Femur (tissue), 1 donor: ENCODE measurements around the gene UNC45A.
A peak's percentile ranks its signal among the peaks of the same experiment; 100 is the strongest.

Source experiments
- DNase-seq: peaks from one replicate; pipeline ENCODE4 v3.0.0-alpha.2; 2017

UNC45A gene

DNA sequence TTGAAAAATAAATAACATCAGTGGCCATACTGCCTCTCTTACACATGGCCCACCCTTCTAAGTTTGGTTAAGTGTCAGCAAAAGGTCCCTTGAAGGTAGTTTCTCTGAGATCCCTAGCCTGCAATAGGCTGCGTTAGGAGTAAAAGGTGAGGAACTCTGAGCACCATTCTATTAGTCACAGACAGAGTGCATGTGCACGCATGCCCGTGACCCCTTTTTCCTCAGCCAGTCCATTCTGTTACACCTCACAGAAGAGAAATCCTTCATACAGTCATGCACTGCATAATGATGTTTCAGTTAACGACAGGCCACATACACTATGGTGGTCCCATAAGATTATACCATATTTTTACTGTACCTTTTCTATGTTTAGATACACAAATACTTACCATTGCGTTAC lies 32.1 kb downstream of the UNC45A start:
- no peak for DNase-seq

DNA sequence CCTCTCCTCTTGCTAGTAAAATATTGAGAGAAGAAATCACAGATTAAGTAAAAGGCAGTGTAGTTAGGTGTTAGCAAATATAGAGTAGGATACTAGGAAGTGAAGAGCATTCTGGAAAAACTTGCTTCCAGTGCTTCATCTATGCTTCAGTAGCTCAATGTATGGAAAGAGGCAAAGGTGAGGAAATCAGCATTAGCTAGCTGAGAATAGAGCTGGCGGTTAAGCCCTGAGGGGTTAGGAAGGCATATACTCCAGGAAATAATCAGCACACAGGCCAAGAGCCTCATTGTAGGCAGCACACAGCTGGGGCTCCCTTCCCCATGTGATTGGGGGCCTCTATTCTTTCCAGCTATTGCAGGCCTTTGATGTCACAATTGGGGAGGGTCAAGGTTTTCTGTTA lies 33.3 kb downstream of the UNC45A start:
- no peak for DNase-seq

DNA sequence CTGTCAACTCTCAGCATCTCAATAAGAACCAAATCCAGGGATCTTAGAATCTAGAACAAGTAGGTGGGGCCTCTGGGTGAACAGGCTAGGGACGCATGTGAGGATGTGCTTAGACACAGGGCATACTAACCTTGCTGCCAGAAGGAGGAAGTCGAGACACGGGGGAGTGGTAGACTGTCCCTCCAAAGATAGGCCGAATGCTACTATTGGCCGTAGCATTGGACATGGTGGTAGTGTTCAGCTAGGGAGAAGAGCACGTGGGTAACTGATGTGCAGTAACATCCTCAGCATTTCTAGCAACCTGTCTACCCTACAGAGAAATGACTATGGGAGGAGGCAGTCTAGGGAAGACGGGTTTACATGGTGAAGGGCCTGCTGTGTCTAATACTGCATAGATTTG lies 35.2 kb downstream of the UNC45A start:
- DNase-seq: no peak

- no peak for DNase-seq
Observed at GRCh38 chr15:90972133-90972532, 37.0 kb downstream of the UNC45A start.

- DNase-seq: no peak
Observed at GRCh38 chr15:90974216-90974615, 39.1 kb downstream of the UNC45A start.

DNA sequence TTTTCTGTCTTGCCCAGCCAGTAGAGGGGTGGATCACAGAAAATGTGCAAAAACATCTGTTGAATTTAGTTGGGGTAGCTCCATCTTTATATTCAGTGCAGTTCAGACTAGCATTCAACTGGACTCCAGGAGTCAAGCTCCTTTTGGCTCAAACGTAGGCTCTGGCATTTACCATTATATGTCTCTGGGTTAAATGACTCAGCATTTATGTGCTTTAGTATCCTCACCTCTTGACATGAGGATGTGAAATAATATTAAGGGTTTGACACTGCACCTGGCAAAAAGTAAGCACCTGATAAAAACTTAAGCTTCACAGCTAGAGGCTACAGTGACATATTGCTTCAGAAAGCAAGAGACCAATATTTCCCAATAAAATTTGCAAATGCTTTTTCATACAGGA lies 44.5 kb downstream of the UNC45A start:
- DNase-seq: no peak

DNA sequence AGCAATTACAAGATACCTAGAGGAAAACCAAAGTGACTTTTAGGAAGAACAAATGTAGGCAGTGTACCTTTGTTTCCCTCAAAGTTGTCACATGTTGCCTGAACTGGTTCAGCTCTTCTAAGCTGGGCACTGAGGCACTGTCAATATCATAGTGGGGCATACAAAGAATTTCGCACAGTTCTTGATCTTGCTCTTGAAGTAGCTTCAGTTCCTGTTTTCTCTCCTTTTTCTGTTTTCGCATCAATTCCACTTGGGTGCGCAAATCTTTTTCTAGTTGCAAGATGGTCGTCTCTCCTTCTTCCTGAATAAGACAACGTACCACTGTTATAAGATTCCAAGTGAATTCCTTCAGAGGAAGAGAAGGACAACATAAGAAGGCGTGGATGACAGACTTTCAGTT lies 46.6 kb downstream of the UNC45A start:
- no peak for DNase-seq

- DNase-seq: no peak
Observed at GRCh38 chr15:90982135-90982534, 47.0 kb downstream of the UNC45A start.

- DNase-seq: no peak
Observed at GRCh38 chr15:90986790-90987507, 51.9 kb downstream of the UNC45A start.

DNA sequence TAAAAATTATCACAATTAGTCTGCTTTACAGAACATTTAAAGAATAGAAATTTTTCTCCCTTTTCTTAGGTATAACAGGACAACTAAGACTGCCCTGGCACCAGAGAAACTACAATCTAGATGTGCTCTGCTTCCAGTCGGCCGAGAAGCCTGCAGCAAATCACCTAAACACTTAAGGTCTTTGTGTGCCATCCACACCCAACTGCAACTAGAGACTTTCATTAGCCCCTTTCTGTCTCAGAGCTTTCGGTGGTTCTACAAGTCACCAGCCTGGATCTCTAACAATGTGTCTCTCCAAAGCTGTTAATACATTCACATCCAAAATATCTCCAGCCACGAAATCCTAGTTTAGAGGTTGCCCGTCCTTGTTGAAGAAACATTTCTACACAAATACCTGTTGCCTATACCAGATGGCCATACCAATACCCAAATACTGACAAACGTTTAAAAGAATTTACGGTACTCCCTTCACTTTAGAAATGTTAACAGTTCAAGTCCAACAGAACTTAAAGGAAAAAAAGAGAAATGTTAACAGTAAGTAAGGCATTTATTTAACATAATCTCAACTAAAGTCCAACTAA lies 52.6 kb downstream of the UNC45A start:
- DNase-seq: no peak

GRCh38 chr15:90988296-90988695 lies 53.2 kb downstream of the UNC45A start:
- no peak for DNase-seq

GRCh38 chr15:90989040-90989768 lies 54.1 kb downstream of the UNC45A start:
- no peak for DNase-seq

DNA sequence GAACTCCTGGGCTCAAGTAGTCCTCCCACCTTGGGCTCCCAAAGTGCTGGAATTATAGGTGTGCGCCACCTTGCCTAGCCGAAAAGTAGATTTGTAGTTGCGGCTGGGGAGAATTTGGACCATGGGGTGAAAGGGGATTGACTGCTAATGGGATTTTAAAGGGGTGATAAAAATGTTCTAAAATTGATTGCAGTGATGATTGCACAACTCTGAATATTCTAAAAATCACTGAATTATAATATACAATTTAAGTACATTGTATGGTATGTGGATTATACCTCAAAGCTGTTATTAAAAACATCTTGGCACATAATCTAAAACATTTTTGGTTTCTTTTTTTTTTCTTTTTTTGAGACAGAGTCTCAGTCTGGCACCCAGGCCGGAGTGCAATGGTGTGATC lies 55.4 kb downstream of the UNC45A start:
- no peak for DNase-seq

DNA sequence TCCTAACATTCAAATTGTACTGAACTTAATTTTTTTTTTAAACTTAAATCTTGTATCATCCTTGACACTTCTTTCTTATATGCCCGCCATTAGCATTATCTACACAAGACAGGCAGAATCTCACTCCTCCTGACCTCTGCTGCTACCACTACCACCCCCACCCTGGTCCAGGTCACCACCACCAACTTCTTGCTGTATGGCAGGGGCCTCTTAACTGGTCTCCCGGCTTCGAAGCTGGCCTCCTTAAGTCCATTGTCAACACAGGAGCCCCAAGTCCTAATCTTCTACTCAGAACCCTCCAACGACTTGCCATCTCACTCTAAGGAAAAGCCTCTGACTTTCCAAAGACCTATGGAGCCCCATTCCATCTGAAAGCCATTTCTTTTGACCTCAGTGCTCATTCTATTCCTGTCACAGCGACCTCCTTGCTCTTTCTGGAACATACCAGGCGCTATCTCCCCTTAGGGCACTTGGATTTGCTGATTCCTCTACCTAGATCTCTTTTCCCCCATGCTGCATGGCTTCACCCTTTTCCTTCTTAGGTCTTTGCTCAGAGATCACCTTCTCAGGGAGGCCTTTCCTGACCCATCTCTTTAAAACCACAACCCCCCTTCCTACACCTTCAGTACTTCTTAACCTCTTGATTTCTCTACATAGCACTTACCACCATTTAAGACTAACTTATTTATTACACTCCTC lies 56.7 kb downstream of the UNC45A start:
- no peak for DNase-seq

DNA sequence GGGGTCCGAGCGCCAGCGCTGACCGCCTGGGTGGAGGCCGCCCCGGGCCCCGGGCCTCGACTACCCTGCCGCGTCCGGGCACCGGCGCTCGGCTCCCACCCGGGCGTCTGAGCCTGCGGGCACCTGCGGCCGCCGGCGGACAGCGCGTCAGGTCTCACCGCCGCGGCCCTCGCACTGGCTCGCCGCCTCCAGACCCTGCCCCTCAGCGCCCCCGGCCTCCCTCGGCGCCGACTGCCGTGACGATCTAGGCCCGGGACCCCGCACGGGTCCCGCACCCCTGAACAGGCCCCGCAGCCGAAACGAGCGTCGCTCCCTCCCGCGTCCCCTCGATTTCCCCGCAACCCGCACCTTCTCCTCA lies 59.0 kb downstream of the UNC45A start:
- DNase-seq: no peak

DNA sequence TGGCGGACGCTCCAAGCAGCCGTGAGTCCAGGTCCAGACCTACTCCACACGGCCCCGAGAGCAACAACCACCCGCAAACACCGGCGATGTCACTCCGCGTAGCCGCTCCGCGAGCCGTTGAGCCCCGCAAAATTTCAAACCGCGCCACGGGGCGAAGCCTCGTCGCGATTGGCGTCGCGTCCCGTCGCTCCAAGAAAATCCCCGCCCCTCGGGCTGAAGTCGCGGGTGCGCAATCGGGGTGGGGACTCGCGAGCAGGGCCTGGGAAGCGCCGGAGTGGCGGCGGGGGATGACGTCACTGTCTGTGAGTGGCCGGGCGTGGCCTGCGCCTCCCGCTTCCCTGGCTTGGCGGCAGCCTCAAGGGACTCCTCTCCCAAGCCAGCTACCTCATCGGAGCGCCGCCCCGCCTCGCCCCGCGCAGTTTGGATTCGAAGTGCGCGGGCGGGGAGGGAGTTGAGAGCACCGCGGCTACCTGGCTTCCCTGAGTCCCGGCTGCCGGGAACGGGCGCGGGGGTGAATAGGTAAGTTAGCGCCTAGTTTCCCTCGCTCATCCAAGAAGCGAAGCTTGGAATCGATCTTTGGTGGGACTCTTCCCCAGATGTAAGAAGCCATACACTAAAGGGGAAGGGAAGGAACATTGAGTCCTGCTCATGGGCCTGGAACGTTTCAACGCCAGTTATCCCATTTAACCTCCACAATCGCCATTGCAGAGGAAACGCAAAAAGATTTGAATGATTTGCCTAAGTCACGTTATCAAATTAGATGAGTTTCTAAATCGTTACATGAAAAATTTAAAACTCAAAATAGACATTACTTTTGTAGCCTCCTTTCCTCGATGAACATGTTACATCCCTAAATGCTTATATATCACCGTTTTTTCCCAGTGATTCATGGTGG lies 59.6 kb downstream of the UNC45A start, which contains the start of gene PRC1:
TSS of gene PRC1 (minus strand) at position 119 of the 895 bp plus-strand sequence. CDS start at position 1, 118 bp downstream.
- peak; percentile 99 for DNase-seq

DNA sequence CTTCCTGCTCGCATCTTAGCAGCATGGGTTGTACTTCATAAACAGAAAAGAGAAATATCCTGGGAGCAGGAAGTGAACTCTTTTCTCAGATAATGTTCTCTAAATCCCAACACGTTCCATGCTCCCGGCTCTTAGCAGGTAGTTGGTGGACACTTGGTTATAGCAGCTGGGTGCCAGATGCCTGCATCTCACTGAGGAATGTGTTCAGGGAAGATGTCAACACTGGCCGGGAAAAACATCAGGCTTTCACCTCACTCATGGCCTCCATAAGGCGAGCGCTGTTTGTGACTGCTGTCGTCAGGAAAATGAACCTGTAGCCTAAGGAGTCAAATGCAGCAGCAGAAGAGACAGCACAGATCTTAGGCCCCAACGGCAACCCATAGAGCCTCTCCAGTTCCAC lies 63.7 kb downstream of the UNC45A start:
- DNase-seq: no peak

DNA sequence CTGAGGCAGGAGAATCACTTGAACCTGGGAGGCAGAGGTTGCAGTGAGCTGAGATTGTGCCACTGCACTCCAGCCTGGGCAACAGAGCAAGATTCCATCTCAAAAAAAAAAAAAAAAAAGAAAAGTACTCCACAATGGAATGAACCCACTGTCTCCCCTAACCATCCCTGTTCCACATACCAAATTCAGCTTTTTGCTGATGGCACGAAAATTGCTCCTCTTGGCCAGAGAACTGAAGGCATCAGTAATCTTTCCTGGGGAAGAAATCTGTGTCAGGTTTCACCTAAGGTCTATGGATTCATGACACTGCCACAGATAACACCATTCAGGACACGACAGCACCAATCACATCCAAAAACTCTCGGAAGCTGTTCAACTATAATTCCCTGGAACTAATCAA lies 66.1 kb downstream of the UNC45A start:
- DNase-seq: no peak
